HG02885 (cell line): Measurements from ENCODE around the gene TICAM2.
"Not testable (repeated sequence)": the region's sequence is repeated elsewhere in the genome, so short reads cannot be mapped to it uniquely, and the experiment has no call there.

Experiments used
- ATAC-seq: cut with Tn5 transposase; IDR thresholded peaks from one replicate; pipeline ENCODE4 v1.9.1; 2021; ENCODE audit warnings: mild to moderate bottlenecking; ENCODE audit not compliant: unreplicated experiment, poor library complexity

TICAM2 gene

GRCh38 chr5:115601701-115602590 lies at the start of gene TICAM2:
Gene TICAM2 (minus strand): TSS chr5:115602479. CDS start chr5:115581256, 21,223 bp downstream.
- peak; percentile 76 for ATAC-seq

GRCh38 chr5:115649541-115649940 lies 47.3 kb upstream of the TICAM2 start:
- ATAC-seq, result no peak

- no peak for ATAC-seq
Measured at GRCh38 chr5:115648056-115648455, 45.8 kb upstream of the TICAM2 start.

- not testable (repeated sequence) for ATAC-seq
Measured at GRCh38 chr5:115645386-115645785, 43.1 kb upstream of the TICAM2 start.

GRCh38 chr5:115644046-115644445 lies 41.8 kb upstream of the TICAM2 start:
- ATAC-seq, result no peak

- no peak for ATAC-seq
Measured at GRCh38 chr5:115641948-115642347, 39.7 kb upstream of the TICAM2 start.

GRCh38 chr5:115640274-115640673 lies 38.0 kb upstream of the TICAM2 start:
- ATAC-seq, result no peak

- ATAC-seq, result no peak
Measured at GRCh38 chr5:115639377-115639776, 37.1 kb upstream of the TICAM2 start.

- ATAC-seq, result no peak
Measured at GRCh38 chr5:115637507-115637906, 35.2 kb upstream of the TICAM2 start.

- ATAC-seq, result no peak
Measured at GRCh38 chr5:115636008-115636407, 33.7 kb upstream of the TICAM2 start.

- peak; percentile 70 for ATAC-seq
Measured at GRCh38 chr5:115634343-115635132, 32.3 kb upstream of the TICAM2 start.

GRCh38 chr5:115629903-115630302 lies 27.6 kb upstream of the TICAM2 start:
- ATAC-seq, result no peak

- no peak for ATAC-seq
Measured at GRCh38 chr5:115627295-115627865, 25.1 kb upstream of the TICAM2 start.

GRCh38 chr5:115626445-115626823 lies 24.2 kb upstream of the TICAM2 start:
- ATAC-seq, result peak; percentile 37

- peak; percentile 88 for ATAC-seq
Measured at GRCh38 chr5:115625579-115626444, 23.5 kb upstream of the TICAM2 start, which contains the start of gene TMED7. Gene TMED7 (minus strand): TSS chr5:115626036. CDS start chr5:115625792, 244 bp downstream.

GRCh38 chr5:115624994-115625393 lies 22.7 kb upstream of the TICAM2 start:
- ATAC-seq, result no peak

- no peak for ATAC-seq
Measured at GRCh38 chr5:115623658-115624057, 21.4 kb upstream of the TICAM2 start.

GRCh38 chr5:115621365-115621900 lies 19.2 kb upstream of the TICAM2 start:
- no peak for ATAC-seq

GRCh38 chr5:115616892-115617291 lies 14.6 kb upstream of the TICAM2 start:
- no peak for ATAC-seq

GRCh38 chr5:115616472-115616871 lies 14.2 kb upstream of the TICAM2 start:
- no peak for ATAC-seq
